GM19023 (cell line): ENCODE results near the gene TPRX2.
"Not testable (repeated sequence)": the region's sequence is repeated elsewhere in the genome, so short reads cannot be mapped to it uniquely, and the experiment has no call there.

Source experiments
- ATAC-seq: cut with Tn5 transposase; IDR thresholded peaks from one replicate; pipeline ENCODE4 v1.9.1; 2021; ENCODE audit warnings: mild to moderate bottlenecking, moderate library complexity; ENCODE audit not compliant: unreplicated experiment

TPRX2 gene, protein sequence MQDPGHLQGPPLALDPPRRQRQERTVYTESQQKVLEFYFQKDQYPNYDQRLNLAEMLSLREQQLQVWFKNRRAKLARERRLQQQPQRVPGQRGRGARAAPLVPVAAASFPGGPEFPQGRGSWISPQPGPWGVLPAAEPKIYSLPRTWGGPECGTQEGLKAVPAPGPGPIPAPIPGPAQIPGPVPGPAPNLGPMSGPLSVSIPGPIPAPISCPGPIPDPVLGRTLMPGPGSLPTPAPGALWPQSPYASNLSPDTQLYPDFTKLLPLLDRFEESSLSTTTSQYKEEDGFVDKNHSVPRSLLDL

DNA sequence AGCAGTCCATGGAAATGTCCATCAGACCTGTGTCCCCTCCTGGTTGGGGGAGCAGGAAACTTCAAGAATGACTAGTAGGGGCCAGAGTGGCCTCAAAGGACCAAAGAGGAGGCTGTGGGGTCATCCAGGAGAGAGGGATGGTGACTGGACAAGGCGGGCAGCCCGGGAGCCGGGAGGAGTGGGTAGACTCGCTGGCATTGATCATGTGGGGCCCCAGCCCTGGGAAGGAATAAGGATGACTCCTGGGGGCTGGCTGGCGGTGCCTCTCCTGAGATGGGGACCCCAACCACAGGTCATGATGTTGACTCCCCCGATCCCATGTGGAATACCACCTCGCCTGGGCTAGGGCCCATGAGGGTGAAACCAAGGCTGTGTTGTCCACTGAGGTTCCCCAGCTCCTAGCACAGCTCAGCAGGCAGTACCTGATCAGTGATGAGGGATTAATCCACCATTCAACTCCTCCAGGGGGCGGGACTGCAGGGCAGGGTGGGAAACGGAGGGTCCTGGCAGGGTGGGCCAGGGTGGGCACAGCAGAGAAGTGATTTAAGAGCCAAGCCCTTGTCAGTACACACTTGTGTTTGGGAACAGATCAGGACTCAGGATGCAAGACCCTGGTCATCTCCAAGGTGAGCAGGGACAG is at the start of gene TPRX2:
Gene TPRX2 (plus strand): TSS at position 590 of the 640 bp plus-strand sequence. CDS start 12 bp downstream, at position 602.
- not testable (repeated sequence) for ATAC-seq

DNA sequence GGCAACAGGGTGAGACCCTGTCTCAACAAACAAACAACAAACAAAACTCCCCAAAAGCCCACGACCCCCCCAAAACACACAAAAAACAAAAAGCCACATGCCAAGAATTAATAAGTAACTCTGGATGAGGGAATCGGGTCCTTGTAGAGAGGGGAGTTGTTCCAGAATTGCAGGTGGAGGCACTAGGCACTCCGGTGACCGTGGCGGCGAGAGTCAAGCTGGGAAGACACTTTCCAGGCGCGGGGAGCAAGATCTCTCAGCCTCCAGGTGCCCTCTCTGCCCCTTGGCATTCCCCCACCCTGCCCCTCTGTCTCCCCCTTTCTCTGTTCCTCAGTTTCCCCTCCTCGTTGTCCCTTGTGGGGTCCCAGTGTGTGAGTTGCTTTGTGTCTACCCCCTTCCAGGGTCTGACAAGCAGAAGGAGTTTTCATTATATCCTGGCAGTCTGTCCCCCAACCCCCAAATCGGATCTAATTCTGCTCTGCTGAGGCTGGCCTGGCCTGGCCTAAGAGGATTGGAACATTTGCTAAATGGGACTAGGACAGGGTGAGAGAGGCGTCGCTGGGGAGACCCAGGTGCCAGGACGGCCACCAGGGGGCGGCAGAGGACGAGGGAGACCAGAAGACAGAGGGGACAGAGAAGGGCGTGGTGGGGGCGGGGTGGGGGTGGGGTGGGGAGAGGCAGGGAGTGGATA is 45.6 kb upstream of the TPRX2 start:
- no peak for ATAC-seq

DNA sequence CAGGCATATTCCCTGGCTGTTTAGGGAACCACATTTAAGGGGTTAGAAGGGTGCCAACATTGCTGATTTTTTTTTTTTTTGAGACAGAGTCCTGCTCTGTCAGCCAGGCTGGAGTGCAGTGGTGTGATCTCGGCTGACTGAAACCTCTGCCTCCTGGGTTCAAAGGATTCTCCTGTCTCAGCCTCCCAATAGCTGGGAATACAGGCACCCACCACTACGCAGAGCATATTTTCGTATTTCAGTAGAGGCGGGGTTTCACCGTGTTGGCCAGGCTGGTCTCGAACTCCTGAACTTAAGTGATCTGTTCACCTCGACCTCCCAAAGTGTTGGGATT is 45.1 kb upstream of the TPRX2 start:
- no peak for ATAC-seq

DNA sequence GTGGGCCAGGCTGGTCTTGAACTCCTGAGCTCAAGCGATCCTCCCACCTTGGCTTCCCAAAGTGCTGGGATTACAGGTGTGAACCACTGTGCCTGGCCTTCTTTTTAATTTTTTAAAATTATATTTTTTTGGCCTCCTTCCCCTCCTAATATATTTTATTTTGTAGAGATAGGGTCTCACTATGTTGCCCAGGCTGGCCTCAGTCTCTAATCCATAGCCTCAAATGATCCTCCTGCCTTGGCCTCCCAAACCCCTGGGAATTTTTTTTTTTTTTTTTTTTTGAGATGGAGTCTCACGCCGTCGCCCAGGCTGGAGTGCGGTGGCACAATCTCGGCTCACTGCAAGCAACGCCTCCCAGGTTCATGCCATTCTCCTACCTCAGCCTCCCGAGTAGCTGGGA is 42.8 kb upstream of the TPRX2 start:
- not testable (repeated sequence) for ATAC-seq

DNA sequence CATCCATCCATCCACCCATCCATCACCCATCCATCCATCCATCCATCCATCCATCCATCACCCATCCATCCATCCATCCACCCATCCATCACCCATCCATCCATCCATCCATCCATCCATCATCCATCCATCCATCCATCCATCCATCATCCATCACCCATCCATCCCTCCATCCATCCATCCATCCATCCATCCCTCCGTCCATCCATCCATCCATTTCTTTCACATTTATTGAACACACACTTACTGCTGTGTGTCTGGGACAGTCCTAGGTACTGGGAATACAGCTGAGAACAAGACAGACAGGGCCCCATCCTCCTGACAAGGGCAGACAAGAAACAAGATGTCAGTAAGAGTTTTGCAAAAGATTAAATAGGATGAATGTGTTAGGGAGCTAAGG is 40.8 kb upstream of the TPRX2 start:
- ATAC-seq, result not testable (repeated sequence)

DNA sequence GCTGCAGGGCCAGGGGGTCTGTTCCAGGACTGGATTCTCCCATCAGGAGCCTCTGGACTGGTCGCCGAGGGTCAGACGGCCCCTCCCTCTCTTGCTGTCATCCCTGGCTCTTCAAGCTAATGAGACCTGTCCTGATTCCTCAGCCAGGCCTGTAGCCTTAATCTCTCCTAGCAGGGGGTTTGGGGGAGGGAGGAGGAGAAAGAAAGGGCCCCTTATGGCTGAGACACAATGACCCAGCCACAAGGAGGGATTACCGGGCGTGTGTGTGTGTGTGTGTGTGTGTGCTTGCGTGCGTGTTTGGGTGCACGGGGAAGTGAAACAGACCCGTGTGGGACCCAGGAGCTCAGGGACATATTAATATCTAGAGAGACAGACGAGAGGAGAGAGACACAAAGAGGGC is 39.2 kb upstream of the TPRX2 start:
- ATAC-seq, result no peak

DNA sequence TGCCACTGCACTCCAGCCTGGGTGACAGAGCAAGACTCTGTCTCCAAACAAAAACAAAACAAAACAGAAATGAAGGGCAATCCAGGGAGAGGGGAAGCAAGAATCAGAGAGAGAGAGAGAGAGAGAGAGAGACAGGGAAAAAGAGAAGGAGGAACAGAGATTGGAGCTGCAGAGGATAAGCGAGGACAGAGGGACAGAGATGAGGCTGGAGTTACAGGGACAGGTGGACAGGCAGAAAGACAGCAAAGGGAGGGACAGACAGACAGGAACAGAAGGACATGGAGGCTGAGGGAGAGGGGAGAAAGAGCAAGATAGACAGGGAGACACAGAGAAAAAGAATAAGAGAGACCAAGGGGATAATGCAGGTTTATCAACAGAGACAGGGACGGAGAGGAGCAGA is 38.6 kb upstream of the TPRX2 start:
- ATAC-seq, result no peak

DNA sequence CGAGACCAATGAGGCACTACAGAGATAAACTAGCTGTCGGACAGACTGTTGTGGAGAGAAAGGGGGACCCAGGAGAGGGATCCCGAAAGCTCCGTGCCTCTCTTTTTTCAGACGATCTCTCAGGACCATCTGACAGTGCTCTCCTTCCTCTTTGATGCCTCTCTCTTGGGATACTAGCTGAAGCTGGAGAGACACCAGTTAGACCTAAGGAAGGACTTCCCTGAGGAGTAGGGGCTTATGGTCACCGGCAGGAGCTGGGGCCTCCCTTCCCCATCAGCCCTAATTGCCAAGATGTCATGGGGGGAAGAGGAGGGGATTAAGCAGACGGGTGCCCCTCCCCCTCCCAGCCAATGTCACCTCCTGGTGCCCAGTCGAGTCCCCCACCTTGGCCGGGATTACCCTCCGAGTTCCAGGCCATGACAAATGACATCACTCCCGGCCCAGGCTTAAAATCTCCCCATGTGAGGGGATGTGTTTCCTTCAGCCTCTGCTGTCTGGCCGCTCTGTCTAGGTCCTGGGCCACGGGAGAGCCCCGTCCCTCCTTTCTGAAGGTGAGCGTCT is 37.5 kb upstream of the TPRX2 start, which contains the start of gene CRX:
Gene CRX (plus strand): TSS at position 478 of the 561 bp plus-strand sequence. CDS start 12,507 bp downstream, outside the sequence.
- no peak for ATAC-seq

DNA sequence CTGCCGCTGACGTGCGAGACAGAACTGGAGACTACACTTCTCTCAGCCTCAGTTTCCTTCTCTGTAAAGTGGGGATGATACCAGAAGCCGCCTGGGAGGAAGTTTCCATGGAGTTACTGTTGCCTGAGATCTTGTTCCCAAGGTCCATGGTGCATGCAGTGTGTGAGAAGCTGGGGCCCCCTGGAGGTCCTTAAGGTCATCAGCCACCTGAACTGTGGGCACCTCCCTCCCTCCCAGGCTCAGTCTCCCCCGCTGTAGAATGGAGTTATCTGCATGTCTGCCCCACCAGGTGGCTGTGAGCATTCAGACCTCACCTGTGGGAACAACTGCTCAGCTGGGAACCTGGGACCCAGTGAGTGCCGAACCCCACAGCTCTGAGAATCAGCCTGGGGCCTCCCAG is 34.6 kb upstream of the TPRX2 start:
- ATAC-seq, result no peak

DNA sequence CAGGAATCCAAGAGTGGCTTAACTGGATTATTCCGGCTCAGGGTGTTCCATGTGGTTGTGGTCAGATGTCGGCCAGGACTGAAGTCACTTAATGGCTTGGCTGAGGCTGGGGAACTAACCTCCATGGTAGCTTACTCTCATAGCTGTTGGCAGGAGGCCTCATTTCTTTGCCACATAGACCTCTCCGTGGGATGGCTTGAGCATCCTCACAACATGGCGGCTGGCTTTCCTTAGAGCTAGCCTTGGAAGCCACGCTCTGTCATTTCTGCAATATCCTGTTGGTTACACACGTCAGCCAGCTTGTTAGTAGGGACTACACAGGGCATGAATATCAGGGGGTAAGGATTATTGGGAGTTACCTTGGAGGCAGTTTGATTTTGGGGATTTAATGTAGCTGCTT is 32.2 kb upstream of the TPRX2 start:
- no peak for ATAC-seq

DNA sequence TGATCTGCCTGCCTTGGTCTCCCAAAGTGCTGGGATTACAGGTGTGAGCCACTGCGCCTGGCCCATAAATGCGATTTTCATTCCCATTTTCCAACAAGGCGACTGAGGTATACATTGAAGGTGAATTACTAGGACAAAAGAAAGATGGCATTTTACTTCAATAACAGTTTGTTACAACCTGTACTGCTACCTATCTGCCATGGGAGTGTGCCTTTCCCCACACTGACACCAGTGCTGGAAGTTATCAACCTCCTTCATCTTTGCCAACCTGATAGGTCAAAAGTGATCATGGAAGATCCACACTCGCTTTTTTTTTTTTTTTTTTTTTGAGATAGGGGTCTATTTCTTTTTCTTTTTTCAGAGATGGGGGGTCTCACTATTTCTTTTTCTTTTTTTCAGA is 26.3 kb upstream of the TPRX2 start:
- no peak for ATAC-seq

DNA sequence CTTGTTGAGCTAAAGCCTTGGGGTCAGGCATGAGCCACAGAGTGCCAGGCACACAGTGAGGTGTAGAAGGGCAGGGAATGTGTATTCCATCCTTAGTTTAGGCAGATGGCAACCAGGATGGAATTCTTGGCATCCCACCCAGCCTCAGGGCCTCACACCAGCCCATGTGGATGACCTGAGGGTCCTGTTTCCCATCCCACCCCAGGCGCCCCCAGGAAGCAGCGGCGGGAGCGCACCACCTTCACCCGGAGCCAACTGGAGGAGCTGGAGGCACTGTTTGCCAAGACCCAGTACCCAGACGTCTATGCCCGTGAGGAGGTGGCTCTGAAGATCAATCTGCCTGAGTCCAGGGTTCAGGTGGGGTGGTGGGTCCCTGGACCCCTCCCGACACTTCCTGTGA is 23.0 kb upstream of the TPRX2 start:
- ATAC-seq, result no peak

DNA sequence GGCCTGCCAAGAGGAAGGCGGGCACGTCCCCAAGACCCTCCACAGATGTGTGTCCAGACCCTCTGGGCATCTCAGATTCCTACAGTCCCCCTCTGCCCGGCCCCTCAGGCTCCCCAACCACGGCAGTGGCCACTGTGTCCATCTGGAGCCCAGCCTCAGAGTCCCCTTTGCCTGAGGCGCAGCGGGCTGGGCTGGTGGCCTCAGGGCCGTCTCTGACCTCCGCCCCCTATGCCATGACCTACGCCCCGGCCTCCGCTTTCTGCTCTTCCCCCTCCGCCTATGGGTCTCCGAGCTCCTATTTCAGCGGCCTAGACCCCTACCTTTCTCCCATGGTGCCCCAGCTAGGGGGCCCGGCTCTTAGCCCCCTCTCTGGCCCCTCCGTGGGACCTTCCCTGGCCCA is 19.6 kb upstream of the TPRX2 start:
- no peak for ATAC-seq

DNA sequence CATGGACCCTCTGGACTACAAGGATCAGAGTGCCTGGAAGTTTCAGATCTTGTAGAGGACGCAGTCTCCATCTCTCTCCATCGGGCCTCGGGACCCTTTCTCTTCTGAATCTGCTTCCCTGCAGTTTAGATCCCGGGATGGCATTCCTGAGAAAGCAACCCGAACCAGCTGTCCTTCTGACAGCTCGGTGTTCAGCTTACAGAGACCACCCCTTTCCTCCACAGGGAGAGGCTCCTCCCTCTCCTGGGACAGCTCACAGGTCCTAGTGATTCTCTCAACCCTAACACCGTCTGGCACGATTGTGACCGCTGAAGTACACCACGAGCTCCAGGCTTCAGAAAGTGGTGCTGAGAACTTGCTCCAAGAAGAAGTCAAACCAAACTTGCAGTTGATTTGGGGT is 19.1 kb upstream of the TPRX2 start:
- ATAC-seq, result no peak

DNA sequence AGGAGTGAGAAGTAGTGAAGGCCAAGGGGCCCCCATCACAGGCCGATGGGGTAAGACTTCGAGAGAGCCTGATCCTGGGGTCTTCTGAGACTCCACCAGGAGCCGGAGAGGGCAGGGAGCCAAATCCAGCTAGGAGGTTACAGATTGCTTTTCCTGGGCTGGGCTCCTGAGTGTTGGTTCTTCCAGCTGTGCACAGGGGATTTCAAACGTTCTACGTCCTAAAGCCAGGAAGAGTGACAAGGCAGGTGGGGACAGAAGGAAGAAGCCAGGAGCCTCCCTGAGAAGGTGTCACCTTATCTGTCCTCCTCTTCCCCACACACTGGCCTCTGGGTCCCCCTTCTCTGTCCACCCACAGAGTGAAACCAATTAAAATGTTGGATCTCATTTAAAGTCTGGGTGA is 16.1 kb upstream of the TPRX2 start:
- ATAC-seq, result no peak

DNA sequence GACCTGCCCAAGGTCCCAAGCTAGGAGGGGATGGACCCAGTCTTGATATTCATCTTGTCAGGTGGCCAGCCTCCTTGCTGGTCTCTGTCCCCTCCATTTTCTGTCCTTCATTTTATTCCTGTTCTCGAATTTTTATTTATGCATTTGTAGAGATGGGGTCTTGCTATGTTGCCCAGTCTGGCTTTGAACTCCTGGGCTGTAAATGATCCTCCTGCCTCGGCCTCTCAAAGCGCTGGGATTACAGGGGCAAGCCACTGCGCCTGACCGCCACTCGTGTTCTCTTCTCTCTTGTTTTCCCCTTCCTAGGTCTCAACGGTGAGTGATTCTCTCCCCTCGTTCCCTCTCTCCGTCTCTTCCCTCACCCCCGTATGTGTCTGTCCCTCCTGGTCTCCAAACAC is 10.6 kb upstream of the TPRX2 start:
- ATAC-seq, result no peak

DNA sequence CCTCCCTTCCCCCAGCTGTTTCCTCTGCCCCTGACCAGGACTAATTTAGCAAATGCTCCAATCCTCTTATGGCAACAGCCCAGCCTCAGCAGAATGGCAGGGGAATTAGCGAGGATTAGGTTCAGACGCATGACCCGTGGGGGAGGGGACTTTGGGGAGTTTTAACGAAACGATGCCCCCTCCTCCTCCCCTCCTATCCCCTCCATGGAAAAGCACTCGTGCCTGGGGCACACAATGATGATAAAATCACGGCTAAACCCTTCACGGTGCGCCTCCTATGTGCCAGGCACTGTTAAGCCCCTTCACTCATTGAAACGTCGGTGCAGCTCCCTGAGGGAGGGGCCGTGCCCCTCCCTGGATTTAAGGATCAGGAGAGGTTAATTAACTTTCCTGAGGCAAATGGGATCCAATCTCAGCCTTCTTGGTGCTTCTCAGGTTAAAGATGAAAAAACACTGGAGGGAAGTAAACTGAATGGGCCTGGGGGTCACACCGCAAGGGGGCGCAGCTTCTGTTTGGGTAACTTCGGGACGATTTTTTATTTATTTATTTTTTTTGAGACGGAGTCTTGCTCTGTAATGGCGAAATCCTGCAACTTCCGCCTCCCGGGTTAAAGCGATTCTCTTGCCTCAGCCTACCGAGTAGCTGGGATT is 10.1 kb upstream of the TPRX2 start:
- no peak for ATAC-seq

DNA sequence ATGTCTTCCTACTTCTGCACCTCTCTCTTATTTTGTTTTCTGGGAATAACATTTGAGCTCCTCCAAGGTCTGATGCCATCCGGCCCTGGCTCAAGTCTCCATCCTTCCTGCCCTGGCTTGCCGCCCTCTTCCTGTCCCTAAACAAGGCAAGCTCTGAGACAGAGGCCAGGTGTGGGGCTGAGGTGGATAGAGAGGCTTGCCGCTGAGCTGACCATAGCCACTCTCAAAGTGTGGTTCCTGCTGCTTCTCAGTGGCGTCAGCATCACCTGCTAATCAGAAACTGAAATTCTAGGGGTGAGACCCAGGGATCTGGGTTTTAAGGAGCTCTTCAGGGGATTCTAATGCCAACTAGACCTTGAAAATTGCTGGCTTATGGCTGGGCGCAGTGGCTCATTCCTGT is 6.0 kb upstream of the TPRX2 start:
- no peak for ATAC-seq

DNA sequence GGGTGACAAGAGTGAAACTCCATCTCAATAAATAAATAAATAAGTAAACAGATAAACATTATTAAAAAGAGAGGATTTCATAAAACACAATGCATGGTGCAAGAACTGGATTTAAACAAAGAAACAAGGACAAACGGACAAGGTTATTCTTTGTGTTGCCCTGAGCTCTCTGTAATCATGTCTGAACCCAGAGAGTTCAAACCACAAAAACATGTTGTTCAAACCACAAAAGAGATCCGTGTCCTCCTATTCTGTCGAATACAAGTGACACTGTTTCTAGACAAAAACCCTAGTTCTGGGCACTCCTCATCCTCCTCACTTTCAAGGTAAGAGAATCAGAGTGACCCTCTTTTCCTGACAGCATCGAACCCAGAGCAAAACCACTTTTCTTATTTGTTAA is 4.6 kb upstream of the TPRX2 start:
- no peak for ATAC-seq

DNA sequence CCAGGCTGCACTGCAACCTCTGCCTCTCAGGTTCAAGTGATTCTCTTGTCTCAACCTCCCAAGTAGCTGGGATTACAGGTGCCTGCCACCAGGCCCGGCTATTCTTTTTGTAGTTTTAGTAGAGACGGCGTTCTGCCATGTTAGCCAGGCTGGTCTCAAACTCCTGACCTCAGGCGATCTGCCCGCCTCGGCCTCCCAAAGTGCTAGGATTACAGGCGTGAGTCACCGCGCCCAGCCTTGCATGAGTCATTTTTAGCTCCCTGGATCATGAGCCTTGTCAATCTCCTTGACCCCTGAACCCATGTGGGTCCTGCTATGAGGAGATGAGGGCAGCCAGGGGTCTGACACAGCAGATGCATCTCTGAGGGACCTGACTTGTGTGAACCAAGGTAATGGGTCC is 804 bp upstream of the TPRX2 start:
- ATAC-seq, result not testable (repeated sequence)

DNA sequence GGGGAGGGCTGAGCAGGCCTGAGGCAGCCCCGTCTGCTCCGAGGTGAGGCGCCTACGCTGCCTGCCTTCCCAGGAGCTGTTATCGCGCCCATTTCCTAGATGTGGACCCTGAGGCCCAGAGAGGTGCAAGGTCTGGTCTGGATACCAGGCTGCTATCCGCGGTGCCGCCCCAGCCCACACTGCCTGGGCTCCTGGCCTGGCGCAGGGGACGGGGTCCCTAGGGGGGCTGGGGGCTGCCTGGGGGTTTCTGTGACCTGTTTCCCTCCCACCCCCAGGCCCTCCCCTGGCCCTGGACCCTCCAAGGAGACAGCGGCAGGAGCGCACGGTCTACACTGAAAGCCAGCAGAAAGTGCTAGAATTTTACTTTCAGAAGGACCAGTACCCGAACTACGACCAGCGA is 803 bp downstream of the TPRX2 start:
- not testable (repeated sequence) for ATAC-seq
